Fibroblast of lung (primary cell): ENCODE data around the gene NHLH1. TPM values are rescaled to one million over a fixed set of nuclear protein-coding genes. Genes with fewer than 3 reads are reported as not detected.

Experiments
- DNase-seq, 2 donors: peaks; one replicate each; pipeline versions ENCODE4 v3.0.0 to v3.0.0-alpha.2; 2010; ENCODE audit warnings: low read depth in 2 of 2
- H2AFZ ChIP-seq: 2 replicates; pipeline ENCODE4 v1.5.1; 2012; ENCODE audit warnings: low read length, control low read depth, inconsistent platforms
- H3K27ac ChIP-seq: 2 replicates; pipeline ENCODE4 v1.5.1; 2011; ENCODE audit warnings: low read length, control low read depth; ENCODE audit not compliant: insufficient read depth
- H3K27me3 ChIP-seq: 2 replicates; pipeline ENCODE4 v1.5.1; 2011; ENCODE audit warnings: mild to moderate bottlenecking, low read length; ENCODE audit not compliant: control insufficient read depth, insufficient read depth
- H3K36me3 ChIP-seq: 2 replicates; pipeline ENCODE4 v1.5.1; 2011; ENCODE audit warnings: low read length; ENCODE audit not compliant: control insufficient read depth, insufficient read depth
- H3K4me1 ChIP-seq: 2 replicates; pipeline ENCODE4 v1.5.1; 2011; ENCODE audit warnings: low read length; ENCODE audit not compliant: control insufficient read depth, insufficient read depth; ENCODE audit errors: extremely low read depth
- H3K4me2 ChIP-seq: 2 replicates; pipeline ENCODE4 v1.5.1; 2011; ENCODE audit warnings: low read length, control low read depth; ENCODE audit not compliant: insufficient read depth; ENCODE audit errors: extremely low read depth
- H3K4me3 ChIP-seq, 4 experiments: fragments of 200-600 bp in 1 of 4; sonication (generic) in 1 of 4; replicated peaks in 1 of 4; 2 replicates each; pipeline ENCODE4 v1.5.1; 2011 to 2016; ENCODE audit warnings: low read length in 4 of 4, low read depth in 3 of 4, mild to moderate bottlenecking in 3 of 4, control low read depth in 2 of 4, inconsistent platforms in 1 of 4, mixed read lengths in 1 of 4; ENCODE audit not compliant: insufficient read depth in 1 of 4; ENCODE audit errors: control extremely low read depth in 1 of 4
- H3K79me2 ChIP-seq: 2 replicates; pipeline ENCODE4 v1.5.1; 2012; ENCODE audit warnings: mild to moderate bottlenecking, low read length, inconsistent platforms; ENCODE audit not compliant: control insufficient read depth, insufficient read depth
- H3K9ac ChIP-seq: 2 replicates; pipeline ENCODE4 v1.5.1; 2011; ENCODE audit warnings: mild to moderate bottlenecking, low read length, control low read depth; ENCODE audit not compliant: insufficient read depth
- H3K9me3 ChIP-seq: 2 replicates; pipeline ENCODE4 v1.5.1; 2012; ENCODE audit warnings: low read depth, low read length; ENCODE audit not compliant: control insufficient read depth, insufficient read depth
- H4K20me1 ChIP-seq: 2 replicates; pipeline ENCODE4 v1.5.1; 2011; ENCODE audit warnings: low read length; ENCODE audit not compliant: control insufficient read depth, insufficient read depth; ENCODE audit errors: extremely low read depth
- EZH2 ChIP-seq: IDR thresholded peaks from 2 replicates; pipeline ENCODE4 v1.5.1; 2012; ENCODE audit warnings: low read length, control low read depth, mild to moderate bottlenecking; ENCODE audit errors: missing control alignments
- polyA plus RNA-seq, 2 donors: library from polyadenylated mRNA; depleted of rRNA in 1 of 2; stranded (reverse) in 1 of 2; unstranded in 1 of 2; fragments of >200 nt; gene quantifications; 2 replicates each; pipeline ENCODE4 v1.2.1, GENCODE V29; 2011 to 2012; ENCODE audit warnings: missing spikeins in 1 of 2
- total RNA-seq: library from RNA; depleted of rRNA; stranded (reverse); fragments of >200 nt; gene quantifications from 2 replicates; pipeline ENCODE4 v1.2.1, GENCODE V29; 2014
- TF ChIP-seq, protein P1 (sequence below), 2 donors: IDR thresholded peaks in 1 of 2; conservative IDR thresholded peaks in 1 of 2; 1 replicate in 1 of 2; 2 replicates in 1 of 2; pipeline ENCODE4 v1.5.1; 2011 to 2012; ENCODE audit warnings: low read length in 2 of 2, control low read depth in 1 of 2, inconsistent platforms in 1 of 2, low read depth in 1 of 2, mild to moderate bottlenecking in 1 of 2

Gene NHLH1
- total and polyA plus RNA-seq, 2 donors (not counting 1 experiment from before 2014, with no cell fraction given): 0.05 TPM; not detected in 1

- Histone ChIP-seq H3K27me3 (peaks cover 14% of the 10 kb centered on the region), H3K27ac (no peak overlapping the region), H3K9me3 (no peaks in the 10 kb centered on the region), H3K4me3 (no peak overlapping the region), H3K4me2 (no peak overlapping the region), H2AFZ (no peak overlapping the region), H3K9ac (no peak overlapping the region), H3K79me2 (no peaks in the 10 kb centered on the region), H4K20me1 (no peaks in the 10 kb centered on the region), H3K4me1 (no peaks in the 10 kb centered on the region), H3K36me3 (no peaks in the 10 kb centered on the region)
- TF ChIP-seq, protein P1, sequence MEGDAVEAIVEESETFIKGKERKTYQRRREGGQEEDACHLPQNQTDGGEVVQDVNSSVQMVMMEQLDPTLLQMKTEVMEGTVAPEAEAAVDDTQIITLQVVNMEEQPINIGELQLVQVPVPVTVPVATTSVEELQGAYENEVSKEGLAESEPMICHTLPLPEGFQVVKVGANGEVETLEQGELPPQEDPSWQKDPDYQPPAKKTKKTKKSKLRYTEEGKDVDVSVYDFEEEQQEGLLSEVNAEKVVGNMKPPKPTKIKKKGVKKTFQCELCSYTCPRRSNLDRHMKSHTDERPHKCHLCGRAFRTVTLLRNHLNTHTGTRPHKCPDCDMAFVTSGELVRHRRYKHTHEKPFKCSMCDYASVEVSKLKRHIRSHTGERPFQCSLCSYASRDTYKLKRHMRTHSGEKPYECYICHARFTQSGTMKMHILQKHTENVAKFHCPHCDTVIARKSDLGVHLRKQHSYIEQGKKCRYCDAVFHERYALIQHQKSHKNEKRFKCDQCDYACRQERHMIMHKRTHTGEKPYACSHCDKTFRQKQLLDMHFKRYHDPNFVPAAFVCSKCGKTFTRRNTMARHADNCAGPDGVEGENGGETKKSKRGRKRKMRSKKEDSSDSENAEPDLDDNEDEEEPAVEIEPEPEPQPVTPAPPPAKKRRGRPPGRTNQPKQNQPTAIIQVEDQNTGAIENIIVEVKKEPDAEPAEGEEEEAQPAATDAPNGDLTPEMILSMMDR (conservative IDR thresholded peaks at IDR 0.05 in 1 of 2, IDR thresholded peaks at IDR 0.05 in 1 of 2; ENCODE audit: low read depth in 1 of 2, low read length in 2 of 2): no peak
- TF ChIP-seq EZH2: no peak
- no peak for DNase-seq
These were observed 27.8 kb downstream of the NHLH1 start for GRCh38 chr1:160394673-160395072.

DNA sequence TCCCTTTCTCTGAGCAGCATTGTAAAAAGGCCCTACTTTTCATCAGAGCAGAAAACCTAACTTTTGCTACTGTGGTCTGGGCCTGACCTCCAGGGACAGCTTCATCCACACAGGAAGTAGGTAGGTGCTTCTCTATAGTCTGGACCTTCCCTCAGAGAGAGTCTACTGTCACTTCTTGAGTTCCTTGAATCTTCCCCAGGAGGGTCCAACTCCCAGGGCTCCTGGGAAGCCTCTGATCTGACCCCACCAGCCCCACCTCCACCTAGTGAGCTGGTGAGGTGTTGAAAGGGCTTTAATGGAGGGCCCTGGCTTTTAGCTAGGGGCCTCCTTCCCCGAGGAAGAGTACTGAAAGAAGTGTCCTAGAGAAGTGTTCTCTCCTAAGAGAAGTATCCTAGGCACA lies 30.8 kb downstream of the NHLH1 start:
- H3K79me2 ChIP-seq: no peaks in the 10 kb centered on the region
- no peak overlapping the region for H3K4me3 ChIP-seq
- no peaks in the 10 kb centered on the region for H3K4me1 ChIP-seq
- no peak for DNase-seq
- no peaks in the 10 kb centered on the region for H3K36me3 ChIP-seq
- no peak overlapping the region for H3K27ac ChIP-seq
- peaks cover 36% of the 10 kb centered on the region for H3K27me3 ChIP-seq
- TF ChIP-seq, protein P1 (conservative IDR thresholded peaks at IDR 0.05 in 1 of 2, IDR thresholded peaks at IDR 0.05 in 1 of 2; ENCODE audit: low read depth in 1 of 2, low read length in 2 of 2): no peak
- no peak for TF ChIP-seq EZH2
- H2AFZ ChIP-seq: no peak overlapping the region
- H3K9ac ChIP-seq: no peak overlapping the region
- H3K9me3 ChIP-seq: no peaks in the 10 kb centered on the region
- H4K20me1 ChIP-seq: no peaks in the 10 kb centered on the region
- no peak overlapping the region for H3K4me2 ChIP-seq

DNA sequence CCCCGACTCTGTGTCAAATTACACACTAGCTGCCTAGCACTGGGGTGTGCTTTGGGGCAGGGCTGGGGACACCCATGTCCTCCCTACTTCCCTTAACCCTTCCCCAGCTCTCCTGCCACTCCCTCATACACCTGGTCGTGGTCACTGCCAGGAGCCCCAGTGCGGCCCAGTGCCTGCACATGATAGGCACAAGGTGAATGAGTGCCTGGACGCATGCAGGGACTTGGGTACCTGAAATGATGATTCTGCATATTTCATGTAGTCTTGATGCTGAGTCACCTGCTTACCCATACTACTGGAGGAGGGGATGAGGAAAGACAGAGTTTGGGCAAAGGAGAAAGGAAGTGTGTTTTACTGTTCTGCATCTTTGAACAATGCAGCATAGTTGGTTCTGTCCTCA lies 32.0 kb downstream of the NHLH1 start:
- Histone ChIP-seq H3K27ac (no peak overlapping the region), H2AFZ (no peak overlapping the region), H3K4me1 (no peaks in the 10 kb centered on the region), H3K9ac (no peak overlapping the region), H3K79me2 (no peaks in the 10 kb centered on the region), H3K27me3 (peaks cover 38% of the 10 kb centered on the region), H4K20me1 (no peaks in the 10 kb centered on the region), H3K36me3 (no peaks in the 10 kb centered on the region), H3K4me3 (no peak overlapping the region), H3K9me3 (no peaks in the 10 kb centered on the region), H3K4me2 (no peak overlapping the region)
- no peak for DNase-seq
- TF ChIP-seq EZH2: no peak
- TF ChIP-seq, protein P1 (conservative IDR thresholded peaks at IDR 0.05 in 1 of 2, IDR thresholded peaks at IDR 0.05 in 1 of 2; ENCODE audit: low read depth in 1 of 2, low read length in 2 of 2): no peak
